Left renal cortex interstitium (tissue), 4 donors: Measurements from ENCODE around the gene RSPO3. TPM values are rescaled to one million over a fixed set of nuclear protein-coding genes. Genes with fewer than 3 reads are reported as not detected.

Source experiments
- DNase-seq, 4 donors: peaks; one replicate each; pipeline ENCODE4 v3.0.0-alpha.2; 2013; ENCODE audit warnings: low read depth in 4 of 4, low spot score in 2 of 4, missing footprints in 1 of 4
- polyA plus RNA-seq, 4 donors: library from polyadenylated mRNA; unstranded; fragments of 120-200 nt; gene quantifications; one replicate each; pipeline ENCODE4 v1.2.1, GENCODE V29; 2013; ENCODE audit not compliant: insufficient read length in 4 of 4

The RSPO3 gene
- polyA plus RNA-seq, 4 donors, result 15.6 to 28.8 (median 20.5) TPM

GRCh38 chr6:127110712-127111111 lies 7.8 kb upstream of the RSPO3 start:
- DNase-seq, result no peak

- DNase-seq, result no peak
Observed at GRCh38 chr6:127111526-127111925, 6.9 kb upstream of the RSPO3 start.

- DNase-seq, result no peak
Observed at GRCh38 chr6:127114214-127114760, 4.2 kb upstream of the RSPO3 start.

GRCh38 chr6:127115084-127115655 lies 3.3 kb upstream of the RSPO3 start:
- no peak for DNase-seq

GRCh38 chr6:127115746-127116145 lies 2.7 kb upstream of the RSPO3 start:
- no peak for DNase-seq

- DNase-seq, result peak in 1 of 4 donors; percentile 34
Observed at GRCh38 chr6:127117979-127118297, 533 bp upstream of the RSPO3 start.

- DNase-seq, result no peak
Observed at GRCh38 chr6:127119102-127120022, 891 bp downstream of the RSPO3 start.

- no peak for DNase-seq
Observed at GRCh38 chr6:127120023-127120786, 1.7 kb downstream of the RSPO3 start.

GRCh38 chr6:127120787-127121636 lies 2.5 kb downstream of the RSPO3 start:
- peak in 3 of 4 donors; percentile 75 to 81 (median 81) for DNase-seq

GRCh38 chr6:127121637-127121960 lies 3.1 kb downstream of the RSPO3 start:
- no peak for DNase-seq

GRCh38 chr6:127124172-127124571 lies 5.7 kb downstream of the RSPO3 start:
- DNase-seq, result no peak

GRCh38 chr6:127124680-127125079 lies 6.2 kb downstream of the RSPO3 start:
- no peak for DNase-seq

GRCh38 chr6:127128066-127128465 lies 9.6 kb downstream of the RSPO3 start:
- DNase-seq, result no peak

- no peak for DNase-seq
Observed at GRCh38 chr6:127129251-127129650, 10.8 kb downstream of the RSPO3 start.

- DNase-seq, result no peak
Observed at GRCh38 chr6:127131275-127131674, 12.8 kb downstream of the RSPO3 start.

- DNase-seq, result no peak
Observed at GRCh38 chr6:127131772-127132376, 13.4 kb downstream of the RSPO3 start.

GRCh38 chr6:127134136-127134535 lies 15.7 kb downstream of the RSPO3 start:
- DNase-seq, result no peak

GRCh38 chr6:127136786-127137185 lies 18.3 kb downstream of the RSPO3 start:
- no peak for DNase-seq

- peak in 2 of 4 donors; percentile 39 to 40 for DNase-seq
Observed at GRCh38 chr6:127146932-127147331, 28.5 kb downstream of the RSPO3 start.

GRCh38 chr6:127147534-127147933 lies 29.1 kb downstream of the RSPO3 start:
- DNase-seq, result no peak
